ENCODE measurements around the gene GSS.

Gene GSS

DNA sequence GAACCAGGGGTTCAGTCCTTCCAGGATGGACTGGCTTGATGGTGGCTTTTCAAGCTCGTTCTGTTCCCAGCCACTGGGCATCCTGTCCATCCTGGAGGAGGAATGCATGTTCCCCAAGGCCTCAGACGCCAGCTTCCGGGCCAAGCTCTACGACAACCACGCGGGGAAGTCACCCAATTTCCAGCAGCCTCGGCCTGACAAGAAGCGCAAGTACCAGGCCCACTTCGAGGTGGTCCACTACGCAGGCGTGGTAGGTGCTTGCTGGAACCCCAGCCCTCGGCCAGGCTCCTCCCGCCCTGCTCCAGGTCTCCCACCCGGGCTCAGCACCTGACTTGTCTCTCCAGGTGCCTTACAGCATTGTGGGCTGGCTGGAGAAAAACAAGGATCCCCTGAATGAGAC, 34.1 kb upstream of the GSS start:
- no peaks in the 10 kb centered on the region for H4K20me1 ChIP-seq (ENCODE audit: insufficient read depth, low read length)
- no peaks in the 10 kb centered on the region for H3K4me1 ChIP-seq (ENCODE audit: insufficient read depth, low read length, severe bottlenecking)
- no peak overlapping the region for H3K4me2 ChIP-seq (ENCODE audit: low read length)
- H2AFZ ChIP-seq (ENCODE audit: low read length), result no peak overlapping the region
- H3K9ac ChIP-seq (ENCODE audit: low read length), result no peak overlapping the region
- no peak overlapping the region for H3K27ac ChIP-seq (ENCODE audit: low read depth, low read length, poor library complexity, severe bottlenecking)
- H3K79me2 ChIP-seq (ENCODE audit: insufficient read depth, low read length), result no peaks in the 10 kb centered on the region
- H3K9me3 ChIP-seq (ENCODE audit: low read length), result no peaks in the 10 kb centered on the region
- H3K36me3 ChIP-seq (ENCODE audit: insufficient read depth, low read length), result peaks cover 3% of the 10 kb centered on the region
- no peaks in the 10 kb centered on the region for H3F3A ChIP-seq (ENCODE audit: insufficient read depth, low read length)
- H3K27me3 ChIP-seq (ENCODE audit: insufficient read depth, low read length), result no peaks in the 10 kb centered on the region
- H3K4me3 ChIP-seq (ENCODE audit: low read depth, low read length, poor library complexity, severe bottlenecking), result no peak overlapping the region
- TF ChIP-seq, protein P1, sequence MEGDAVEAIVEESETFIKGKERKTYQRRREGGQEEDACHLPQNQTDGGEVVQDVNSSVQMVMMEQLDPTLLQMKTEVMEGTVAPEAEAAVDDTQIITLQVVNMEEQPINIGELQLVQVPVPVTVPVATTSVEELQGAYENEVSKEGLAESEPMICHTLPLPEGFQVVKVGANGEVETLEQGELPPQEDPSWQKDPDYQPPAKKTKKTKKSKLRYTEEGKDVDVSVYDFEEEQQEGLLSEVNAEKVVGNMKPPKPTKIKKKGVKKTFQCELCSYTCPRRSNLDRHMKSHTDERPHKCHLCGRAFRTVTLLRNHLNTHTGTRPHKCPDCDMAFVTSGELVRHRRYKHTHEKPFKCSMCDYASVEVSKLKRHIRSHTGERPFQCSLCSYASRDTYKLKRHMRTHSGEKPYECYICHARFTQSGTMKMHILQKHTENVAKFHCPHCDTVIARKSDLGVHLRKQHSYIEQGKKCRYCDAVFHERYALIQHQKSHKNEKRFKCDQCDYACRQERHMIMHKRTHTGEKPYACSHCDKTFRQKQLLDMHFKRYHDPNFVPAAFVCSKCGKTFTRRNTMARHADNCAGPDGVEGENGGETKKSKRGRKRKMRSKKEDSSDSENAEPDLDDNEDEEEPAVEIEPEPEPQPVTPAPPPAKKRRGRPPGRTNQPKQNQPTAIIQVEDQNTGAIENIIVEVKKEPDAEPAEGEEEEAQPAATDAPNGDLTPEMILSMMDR (IDR thresholded peaks at IDR 0.05; ENCODE audit: low read length), result no peak
- no peak for TF ChIP-seq EZH2 (IDR thresholded peaks at IDR 0.05; ENCODE audit: borderline replicate concordance, low read length)
- H3K9me2 ChIP-seq (ENCODE audit: low read depth, low read length), result no peaks in the 10 kb centered on the region

DNA sequence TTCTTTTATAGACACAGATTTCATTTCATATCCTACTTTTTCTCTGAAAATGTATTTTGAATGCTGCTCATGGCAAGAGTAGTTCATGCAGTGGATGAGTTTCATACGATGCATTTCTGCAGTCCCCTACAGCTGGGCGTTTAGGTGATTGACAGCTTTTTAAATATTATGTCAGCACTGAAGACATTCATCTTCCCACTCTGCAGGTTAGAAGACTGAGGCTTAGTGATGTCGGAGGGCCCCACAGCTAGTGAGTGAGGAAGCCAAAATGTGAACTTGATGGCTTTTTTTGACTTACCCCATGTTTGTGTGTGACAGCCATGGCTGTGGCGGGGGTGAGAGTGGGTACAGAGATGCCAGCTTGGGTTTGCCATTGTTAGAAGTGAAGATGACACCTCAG, 33.5 kb upstream of the GSS start:
- Histone ChIP-seq H3K27me3 (ENCODE audit: insufficient read depth, low read length) (no peaks in the 10 kb centered on the region), H3K9me2 (ENCODE audit: low read depth, low read length) (no peaks in the 10 kb centered on the region), H2AFZ (ENCODE audit: low read length) (no peak overlapping the region), H3K79me2 (ENCODE audit: insufficient read depth, low read length) (no peaks in the 10 kb centered on the region), H4K20me1 (ENCODE audit: insufficient read depth, low read length) (no peaks in the 10 kb centered on the region), H3K4me1 (ENCODE audit: insufficient read depth, low read length, severe bottlenecking) (no peaks in the 10 kb centered on the region), H3K27ac (ENCODE audit: low read depth, low read length, poor library complexity, severe bottlenecking) (no peak overlapping the region), H3K4me3 (ENCODE audit: low read depth, low read length, poor library complexity, severe bottlenecking) (no peak overlapping the region), H3K4me2 (ENCODE audit: low read length) (no peak overlapping the region), H3K9ac (ENCODE audit: low read length) (no peak overlapping the region), H3F3A (ENCODE audit: insufficient read depth, low read length) (no peaks in the 10 kb centered on the region), H3K36me3 (ENCODE audit: insufficient read depth, low read length) (no peaks in the 10 kb centered on the region; the same call in 1 of the 2 replicates), H3K9me3 (ENCODE audit: low read length) (no peaks in the 10 kb centered on the region)
- TF ChIP-seq, protein P1 (IDR thresholded peaks at IDR 0.05; ENCODE audit: low read length), result no peak
- TF ChIP-seq EZH2 (IDR thresholded peaks at IDR 0.05; ENCODE audit: borderline replicate concordance, low read length), result no peak

DNA sequence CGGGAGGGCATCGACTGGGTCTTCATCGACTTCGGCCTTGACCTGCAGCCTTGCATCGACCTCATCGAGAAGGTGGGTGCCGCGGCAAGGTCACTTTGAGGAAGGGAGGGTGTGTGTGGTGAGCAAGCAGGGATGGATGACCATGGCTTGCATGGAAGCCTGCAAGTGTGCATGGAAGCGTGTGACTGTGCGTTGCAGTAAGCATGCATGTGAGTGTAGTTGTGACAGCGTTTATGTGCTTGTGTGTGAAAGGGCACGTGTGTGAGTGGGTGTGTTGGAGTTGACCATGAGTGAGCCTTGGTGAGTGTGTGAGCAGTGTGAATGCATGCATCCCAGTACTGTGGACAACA, 32.6 kb upstream of the GSS start:
- Histone ChIP-seq H3K9me2 (ENCODE audit: low read depth, low read length) (no peaks in the 10 kb centered on the region), H3K27ac (ENCODE audit: low read depth, low read length, poor library complexity, severe bottlenecking) (no peak overlapping the region), H3K9ac (ENCODE audit: low read length) (no peak overlapping the region), H3K27me3 (ENCODE audit: insufficient read depth, low read length) (no peaks in the 10 kb centered on the region), H3K79me2 (ENCODE audit: insufficient read depth, low read length) (no peaks in the 10 kb centered on the region), H3K4me2 (ENCODE audit: low read length) (no peak overlapping the region), H3K36me3 (ENCODE audit: insufficient read depth, low read length) (no peaks in the 10 kb centered on the region; the same call in 1 of the 2 replicates), H3K4me1 (ENCODE audit: insufficient read depth, low read length, severe bottlenecking) (no peaks in the 10 kb centered on the region), H2AFZ (ENCODE audit: low read length) (no peak overlapping the region), H3F3A (ENCODE audit: insufficient read depth, low read length) (no peaks in the 10 kb centered on the region), H3K9me3 (ENCODE audit: low read length) (no peaks in the 10 kb centered on the region), H4K20me1 (ENCODE audit: insufficient read depth, low read length) (no peaks in the 10 kb centered on the region), H3K4me3 (ENCODE audit: low read depth, low read length, poor library complexity, severe bottlenecking) (no peak overlapping the region)
- TF ChIP-seq, protein P1 (IDR thresholded peaks at IDR 0.05; ENCODE audit: low read length), result no peak
- no peak for TF ChIP-seq EZH2 (IDR thresholded peaks at IDR 0.05; ENCODE audit: borderline replicate concordance, low read length)

Measured in OCI-LY1 (cell line).